Sciatic nerve (tissue), 1 donor: Measurements from ENCODE around the gene ITGB4. TPM values are rescaled to one million over a fixed set of nuclear protein-coding genes. Genes with fewer than 3 reads are reported as not detected.

ENCODE experiments used
- microRNA-seq: library from miRNA; unstranded; fragments of <30 nt; microRNA quantifications from one replicate; pipeline ENCODE4 v1.2.0, GENCODE V29; 2020
- total RNA-seq: library from RNA; stranded (reverse); fragmentation: NEBNext Ultra II Directional; extraction: Animal tissue kit (Norgen Biotek cat#: 25700); gene quantifications from one replicate; pipeline ENCODE4 v1.2.1, GENCODE V29; 2021
- donor health status: DM: no; HTN: no; CAD: no.

ITGB4 gene
- total RNA-seq, 1 donor from 2014 or later, result 469 TPM

Small RNA genes within 50 kb of the gene (microRNA-seq; reads per million reads assigned to microRNA genes)
- 1.8 reads per million for gene MIR4738

Other genes starting within 250 kb of the ITGB4 start
- 127 TPM for gene CASKIN2, start 205.9 kb upstream of the ITGB4 start, total RNA-seq
- gene TSEN54, start 204.9 kb upstream of the ITGB4 start, total RNA-seq, result 26.1 TPM
- gene LLGL2, start 195.8 kb upstream of the ITGB4 start, total RNA-seq, result 11.0 TPM
- gene MYO15B, start 133.7 kb upstream of the ITGB4 start, total RNA-seq, result 336 TPM
- gene SMIM5, start 88.0 kb upstream of the ITGB4 start, total RNA-seq, result 12.5 TPM
- gene RECQL5, start 54.3 kb upstream of the ITGB4 start, total RNA-seq, result 35.2 TPM
- gene SAP30BP, start 54.1 kb upstream of the ITGB4 start, total RNA-seq, result 107 TPM
- gene GALK1, start 43.7 kb downstream of the ITGB4 start, total RNA-seq, result 23.7 TPM
- gene UNK, start 63.3 kb downstream of the ITGB4 start, total RNA-seq, result 41.4 TPM
- 30.9 TPM for gene UNC13D, start 122.9 kb downstream of the ITGB4 start, total RNA-seq
- 156 TPM for gene WBP2, start 133.9 kb downstream of the ITGB4 start, total RNA-seq
- 50.7 TPM for gene TRIM47, start 157.1 kb downstream of the ITGB4 start, total RNA-seq
- 24.7 TPM for gene TRIM65, start 175.5 kb downstream of the ITGB4 start, total RNA-seq
- 73.6 TPM for gene MRPL38, start 183.4 kb downstream of the ITGB4 start, total RNA-seq
- gene FBF1, start 219.6 kb downstream of the ITGB4 start, total RNA-seq, result 18.5 TPM